ENCODE data around the gene HEXIM1.

DNA sequence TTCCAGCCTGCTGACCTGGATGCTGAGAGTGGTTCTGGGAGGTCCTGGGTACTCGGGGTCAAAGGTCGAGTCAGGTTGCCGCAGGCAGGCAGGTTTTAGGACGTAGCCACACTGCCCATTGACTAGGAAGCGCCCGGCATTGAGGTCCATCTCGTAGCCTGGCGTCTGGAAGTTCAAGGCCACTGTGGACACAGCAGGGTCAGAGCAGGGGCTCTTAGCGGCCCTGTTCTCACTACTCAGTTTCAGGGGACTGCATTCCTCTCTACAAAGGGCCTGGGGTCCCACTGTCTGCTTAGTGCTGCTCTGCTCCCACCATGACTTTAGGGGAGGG lies 34.9 kb upstream of the HEXIM1 start:
- TF ChIP-seq, protein P1, sequence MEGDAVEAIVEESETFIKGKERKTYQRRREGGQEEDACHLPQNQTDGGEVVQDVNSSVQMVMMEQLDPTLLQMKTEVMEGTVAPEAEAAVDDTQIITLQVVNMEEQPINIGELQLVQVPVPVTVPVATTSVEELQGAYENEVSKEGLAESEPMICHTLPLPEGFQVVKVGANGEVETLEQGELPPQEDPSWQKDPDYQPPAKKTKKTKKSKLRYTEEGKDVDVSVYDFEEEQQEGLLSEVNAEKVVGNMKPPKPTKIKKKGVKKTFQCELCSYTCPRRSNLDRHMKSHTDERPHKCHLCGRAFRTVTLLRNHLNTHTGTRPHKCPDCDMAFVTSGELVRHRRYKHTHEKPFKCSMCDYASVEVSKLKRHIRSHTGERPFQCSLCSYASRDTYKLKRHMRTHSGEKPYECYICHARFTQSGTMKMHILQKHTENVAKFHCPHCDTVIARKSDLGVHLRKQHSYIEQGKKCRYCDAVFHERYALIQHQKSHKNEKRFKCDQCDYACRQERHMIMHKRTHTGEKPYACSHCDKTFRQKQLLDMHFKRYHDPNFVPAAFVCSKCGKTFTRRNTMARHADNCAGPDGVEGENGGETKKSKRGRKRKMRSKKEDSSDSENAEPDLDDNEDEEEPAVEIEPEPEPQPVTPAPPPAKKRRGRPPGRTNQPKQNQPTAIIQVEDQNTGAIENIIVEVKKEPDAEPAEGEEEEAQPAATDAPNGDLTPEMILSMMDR (IDR thresholded peaks at IDR 0.05): no peak
- no peak for TF ChIP-seq POLR2A (IDR thresholded peaks at IDR 0.05)
